HCT116 (cell line): ENCODE measurements around the gene TNIK. TPM values are rescaled to one million over a fixed set of nuclear protein-coding genes. Genes with fewer than 3 reads are reported as not detected.

Experiments used
- ATAC-seq: fragments of 200-7000 bp; cut with Tn5 transposase; 2 replicates; pipeline ENCODE4 v1.9.1; 2020; ENCODE audit warnings: mild to moderate bottlenecking, moderate library complexity
- BruUV-seq: library from RNA; stranded (reverse); fragments of 400-500 nt; replicated peaks from 2 replicates; lab custom pipeline; 2021; lab: Mats Ljungman, UMichigan
- CTCF ChIA-PET: fragments of 300-600 bp; sonication (Branson Sonifier 250); formaldehyde crosslinking; loops from one replicate; lab custom pipeline; 2021; ENCODE audit warnings: antibody characterized with exemption; lab: Charles Lee
- POLR2A ChIA-PET: fragments of 300-600, 350-600 bp; sonication (Branson Sonifier 250); formaldehyde crosslinking; loops from one replicate; lab custom pipeline; 2021; ENCODE audit warnings: antibody characterized with exemption; lab: Charles Lee
- RAD21 ChIA-PET, 2 experiments: fragments of 300-600 bp; sonication (Branson Sonifier 250); formaldehyde crosslinking; loops; one replicate each; lab custom pipeline; 2023; ENCODE audit warnings: low total read pairs in 2 of 2; ENCODE audit not compliant: uncharacterized antibody in 2 of 2, unreplicated experiment in 2 of 2, low non-redundant PET in 1 of 2; lab: Charles Lee
- DNase-seq: peaks from one replicate; pipeline ENCODE4 v3.0.0-alpha.2; 2010; ENCODE audit warnings: low read depth, low spot score
- H2AFZ ChIP-seq: fragments of 200-600 bp; shearing (Covaris generic), sonication (generic); 2 replicates; pipeline ENCODE4 v1.6.1; 2017; ENCODE audit warnings: low read depth, mixed run types, mixed read lengths, antibody characterized with exemption, low read length; ENCODE audit not compliant: poor library complexity, severe bottlenecking
- H3K27ac ChIP-seq: 2 replicates; pipeline ENCODE4 v1.5.1; 2012; ENCODE audit warnings: low read depth, low read length
- H3K27me3 ChIP-seq: fragments of 200-600 bp; sonication (generic); 2 replicates; pipeline ENCODE4 v1.6.1; 2016; ENCODE audit warnings: mixed run types, low read length, mixed read lengths; ENCODE audit not compliant: insufficient read depth
- H3K36me3 ChIP-seq, 2 experiments: fragments of 200-500 bp in 1 of 2; fragments of 200-600 bp in 1 of 2; sonication (Bioruptor generic) in 1 of 2; sonication (generic) in 1 of 2; 2 replicates each; pipeline versions ENCODE4 v1.5.1 to v1.6.1; 2014 to 2016; ENCODE audit warnings: low read length in 2 of 2, inconsistent platforms in 1 of 2, mixed read lengths in 1 of 2, mixed run types in 1 of 2; ENCODE audit not compliant: insufficient read depth in 2 of 2, control insufficient read depth in 1 of 2
- H3K4me1 ChIP-seq, 2 experiments: fragments of 200-600 bp in 1 of 2; sonication (generic) in 1 of 2; 2 replicates each; pipeline versions ENCODE4 v1.5.1 to v1.6.1; 2012 to 2017; ENCODE audit warnings: low read length in 2 of 2, inconsistent platforms in 1 of 2, mild to moderate bottlenecking in 1 of 2, mixed read lengths in 1 of 2, mixed run types in 1 of 2, moderate library complexity in 1 of 2; ENCODE audit not compliant: insufficient read depth in 2 of 2, control insufficient read depth in 1 of 2
- H3K4me2 ChIP-seq: fragments of 200-600 bp; sonication (generic); 2 replicates; pipeline ENCODE4 v1.6.1; 2017; ENCODE audit warnings: mixed run types, low read length, mixed read lengths
- H3K4me3 ChIP-seq, 2 experiments: fragments of 200-600 bp in 1 of 2; sonication (generic) in 1 of 2; replicated peaks in 1 of 2; 2 replicates each; pipeline ENCODE4 v1.5.1; 2011 to 2016; ENCODE audit warnings: low read length in 2 of 2, control low read depth in 1 of 2, low read depth in 1 of 2, mild to moderate bottlenecking in 1 of 2, mixed read lengths in 1 of 2, mixed run types in 1 of 2
- H3K79me2 ChIP-seq: fragments of 200-600 bp; sonication (generic); 2 replicates; pipeline ENCODE4 v1.6.1; 2017; ENCODE audit warnings: mild to moderate bottlenecking, mixed run types, low read length, moderate library complexity, mixed read lengths; ENCODE audit not compliant: insufficient read depth
- H3K9ac ChIP-seq: fragments of 200-600 bp; sonication (generic); 2 replicates; pipeline ENCODE4 v1.6.1; 2016; ENCODE audit warnings: low read length, mixed read lengths
- H3K9me2 ChIP-seq: fragments of 200-600 bp; sonication (generic), shearing (Covaris generic); 2 replicates; pipeline ENCODE4 v1.6.1; 2017; ENCODE audit warnings: mixed run types, mild to moderate bottlenecking, moderate library complexity; ENCODE audit not compliant: insufficient read depth
- H3K9me3 ChIP-seq, 2 experiments: fragments of 200-500 bp in 1 of 2; fragments of 200-600 bp in 1 of 2; sonication (Bioruptor generic) in 1 of 2; sonication (generic) in 1 of 2; 2 replicates each; pipeline ENCODE4 v1.6.1; 2014 to 2017; ENCODE audit warnings: low read length in 2 of 2, mixed read lengths in 2 of 2, inconsistent platforms in 1 of 2, low read depth in 1 of 2, mild to moderate bottlenecking in 1 of 2, mixed run types in 1 of 2, moderate library complexity in 1 of 2; ENCODE audit not compliant: control insufficient read depth in 1 of 2, insufficient read depth in 1 of 2
- H4K20me1 ChIP-seq: fragments of 200-600 bp; sonication (generic), shearing (Covaris generic); 2 replicates; pipeline ENCODE4 v1.6.1; 2017; ENCODE audit warnings: mixed run types, mild to moderate bottlenecking, moderate library complexity; ENCODE audit not compliant: insufficient read depth
- CBX3 ChIP-seq: IDR thresholded peaks from 2 replicates; pipeline ENCODE4 v1.6.1; 2012; ENCODE audit warnings: low read depth
- EGR1 ChIP-seq: IDR thresholded peaks from 2 replicates; pipeline ENCODE4 v1.6.1; 2012; ENCODE audit warnings: low read depth
- ELF1 ChIP-seq: IDR thresholded peaks from 2 replicates; pipeline ENCODE4 v1.6.1; 2012; ENCODE audit warnings: low read depth, borderline replicate concordance
- EZH2phosphoT487 ChIP-seq: fragments of 200-600 bp; IDR thresholded peaks from 2 replicates; pipeline ENCODE4 v1.6.1; 2018; ENCODE audit warnings: antibody characterized with exemption, borderline replicate concordance
- FOSL1 ChIP-seq: IDR thresholded peaks from 2 replicates; pipeline ENCODE4 v1.6.1; 2012; ENCODE audit warnings: low read depth
- POLR2AphosphoS5 ChIP-seq: IDR thresholded peaks from 2 replicates; pipeline ENCODE4 v1.6.1; 2011; ENCODE audit warnings: mild to moderate bottlenecking, low read depth, low read length, moderate library complexity
- RAD21 ChIP-seq: IDR thresholded peaks from 2 replicates; pipeline ENCODE4 v1.6.1; 2012; ENCODE audit warnings: low read depth, mild to moderate bottlenecking
- SIN3A ChIP-seq: IDR thresholded peaks from 2 replicates; pipeline ENCODE4 v1.6.1; 2012; ENCODE audit warnings: low read depth
- SRF ChIP-seq: IDR thresholded peaks from 2 replicates; pipeline ENCODE4 v1.6.1; 2012; ENCODE audit warnings: low read depth
- TCF7L2 ChIP-seq: IDR thresholded peaks from 2 replicates; pipeline ENCODE4 v1.7.0; 2011; ENCODE audit warnings: borderline replicate concordance, inconsistent platforms; ENCODE audit not compliant: insufficient read depth, insufficient read length; ENCODE audit errors: extremely low read depth
- YY1 ChIP-seq: IDR thresholded peaks from 2 replicates; pipeline ENCODE4 v1.6.1; 2011; ENCODE audit warnings: low read length, low read depth, moderate library complexity, mild to moderate bottlenecking; ENCODE audit not compliant: insufficient replicate concordance; ENCODE audit errors: extremely low read depth
- ZFX ChIP-seq: fragments of 450-650 bp; IDR thresholded peaks from 2 replicates; pipeline ENCODE4 v1.6.1; 2017
- ZNF274 ChIP-seq: fragments of 200-500 bp; sonication (Bioruptor generic); IDR thresholded peaks from 2 replicates; pipeline ENCODE4 v1.6.1; 2014; ENCODE audit warnings: mild to moderate bottlenecking, low read depth, low read length, inconsistent platforms
- intact Hi-C: fragments of 100-400 bp; cut with micrococcal nuclease; formaldehyde crosslinking; loops from 2 replicates; pipeline ENCODE4 v1.10.0; 2022
- total RNA-seq: library from RNA; stranded (reverse); gene quantifications from one replicate; pipeline ENCODE4 v1.2.1, GENCODE V29; 2021; ENCODE audit not compliant: unreplicated experiment
- TF ChIP-seq, protein P1 (sequence below): IDR thresholded peaks from 2 replicates; pipeline ENCODE4 v1.6.1; 2011; ENCODE audit warnings: mild to moderate bottlenecking, low read length, moderate library complexity; ENCODE audit not compliant: insufficient replicate concordance; ENCODE audit errors: extremely low read depth
- TF ChIP-seq, protein P2 (sequence below), 3 experiments: fragments of 200-600 bp in 1 of 3; sonication (generic) in 1 of 3; IDR thresholded peaks in 2 of 3; conservative IDR thresholded peaks in 1 of 3; 2 replicates each; pipeline ENCODE4 v1.5.1; 2012 to 2017; ENCODE audit warnings: low read depth in 2 of 3, low read length in 2 of 3, antibody characterized with exemption in 1 of 3, borderline replicate concordance in 1 of 3, control low read depth in 1 of 3, mild to moderate bottlenecking in 1 of 3, mixed read lengths in 1 of 3, mixed run types in 1 of 3, moderate library complexity in 1 of 3; ENCODE audit not compliant: insufficient read depth in 1 of 3
- TF ChIP-seq, protein P3 (sequence below): IDR thresholded peaks from 2 replicates; pipeline ENCODE4 v1.6.1; 2012
- TF ChIP-seq, protein P4 (sequence below): IDR thresholded peaks from 2 replicates; pipeline ENCODE4 v1.6.1; 2012
- TF ChIP-seq, protein P5 (sequence below): IDR thresholded peaks from 2 replicates; pipeline ENCODE4 v1.6.1; 2012; ENCODE audit warnings: low read depth

The TNIK gene
- total RNA-seq, 1 experiment from 2014 or later = 24.1 TPM

DNA sequence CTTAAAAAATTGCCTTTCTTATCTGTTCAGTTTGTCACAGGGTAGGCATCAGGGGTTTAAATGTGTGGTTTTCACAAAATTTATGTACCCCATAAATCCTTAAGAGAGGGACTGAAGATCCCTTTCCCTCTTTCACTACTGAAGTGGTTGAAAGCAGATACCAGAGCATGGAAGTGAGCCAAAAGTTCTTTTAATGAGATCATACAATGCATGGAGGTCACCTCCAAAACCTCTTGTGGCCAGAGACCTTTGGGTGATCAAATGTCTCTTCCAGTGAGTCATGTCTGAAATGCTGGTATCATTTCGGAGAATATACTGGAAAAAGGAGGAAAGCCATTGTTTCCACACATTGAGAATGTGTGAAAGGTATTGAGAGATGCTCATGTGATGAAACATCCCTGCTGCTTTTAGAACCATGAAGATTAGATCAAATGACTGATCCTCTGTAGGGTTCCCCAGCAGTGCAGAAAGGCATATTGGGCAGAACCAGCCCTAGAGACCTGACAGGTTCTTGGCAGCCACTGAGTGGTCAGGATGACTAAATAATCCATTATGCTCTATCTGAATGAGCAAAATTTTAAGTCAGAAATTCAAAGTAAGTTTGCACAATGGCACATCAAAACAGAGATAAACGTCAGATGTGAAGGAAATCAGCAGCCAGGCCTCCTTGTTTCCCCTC lies 267.9 kb downstream of the TNIK start:
- H3K27ac ChIP-seq = peak overlapping the region; percentile 20; the same call in 1 of the 2 replicates
- H3K4me1 ChIP-seq = peaks cover 33 to 38% of the 10 kb centered on the region in 2 experiments
- peak overlapping the region; percentile 36 for H3K4me2 ChIP-seq
- H2AFZ ChIP-seq = no peak overlapping the region
- no peaks in the 10 kb centered on the region for H3K9me2 ChIP-seq
- DNase-seq (peak; percentile 92), ATAC-seq (peak; percentile 88)
- ChIA-PET RAD21 (no interaction called here), CTCF (no interaction called here), POLR2A (no interaction called here)
- no TSS peak for BruUV-seq
- intact Hi-C loops = loop anchor here (5.0 kb wide), 1 partner anchor 65 kb away; no protein-coding TSS in a partner anchor
- no peaks in the 10 kb centered on the region for H3K79me2 ChIP-seq
- no peaks in the 10 kb centered on the region for H3K36me3 ChIP-seq
- no peak overlapping the region for H3K4me3 ChIP-seq
- no peaks in the 10 kb centered on the region for H3K27me3 ChIP-seq
- H3K9me3 ChIP-seq = no peaks in the 10 kb centered on the region
- H4K20me1 ChIP-seq = no peaks in the 10 kb centered on the region
- H3K9ac ChIP-seq = no peak overlapping the region
- TF ChIP-seq RAD21 = peak; percentile 30; the same call in 1 of the 2 replicates
- TF ChIP-seq CBX3 = peak; percentile 92
- no peak for TF ChIP-seq ELF1
- no peak for TF ChIP-seq EZH2phosphoT487
- no peak for TF ChIP-seq ZFX
- TF ChIP-seq SIN3A = peak; percentile 63; the same call in 1 of the 2 replicates
- TF ChIP-seq ZNF274 = no peak
- TF ChIP-seq TCF7L2 = peak; percentile 72
- TF ChIP-seq SRF = peak; percentile 63; the same call in 1 of the 2 replicates
- TF ChIP-seq, protein P1, sequence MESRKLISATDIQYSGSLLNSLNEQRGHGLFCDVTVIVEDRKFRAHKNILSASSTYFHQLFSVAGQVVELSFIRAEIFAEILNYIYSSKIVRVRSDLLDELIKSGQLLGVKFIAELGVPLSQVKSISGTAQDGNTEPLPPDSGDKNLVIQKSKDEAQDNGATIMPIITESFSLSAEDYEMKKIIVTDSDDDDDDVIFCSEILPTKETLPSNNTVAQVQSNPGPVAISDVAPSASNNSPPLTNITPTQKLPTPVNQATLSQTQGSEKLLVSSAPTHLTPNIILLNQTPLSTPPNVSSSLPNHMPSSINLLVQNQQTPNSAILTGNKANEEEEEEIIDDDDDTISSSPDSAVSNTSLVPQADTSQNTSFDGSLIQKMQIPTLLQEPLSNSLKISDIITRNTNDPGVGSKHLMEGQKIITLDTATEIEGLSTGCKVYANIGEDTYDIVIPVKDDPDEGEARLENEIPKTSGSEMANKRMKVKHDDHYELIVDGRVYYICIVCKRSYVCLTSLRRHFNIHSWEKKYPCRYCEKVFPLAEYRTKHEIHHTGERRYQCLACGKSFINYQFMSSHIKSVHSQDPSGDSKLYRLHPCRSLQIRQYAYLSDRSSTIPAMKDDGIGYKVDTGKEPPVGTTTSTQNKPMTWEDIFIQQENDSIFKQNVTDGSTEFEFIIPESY = no peak
- TF ChIP-seq, protein P2, sequence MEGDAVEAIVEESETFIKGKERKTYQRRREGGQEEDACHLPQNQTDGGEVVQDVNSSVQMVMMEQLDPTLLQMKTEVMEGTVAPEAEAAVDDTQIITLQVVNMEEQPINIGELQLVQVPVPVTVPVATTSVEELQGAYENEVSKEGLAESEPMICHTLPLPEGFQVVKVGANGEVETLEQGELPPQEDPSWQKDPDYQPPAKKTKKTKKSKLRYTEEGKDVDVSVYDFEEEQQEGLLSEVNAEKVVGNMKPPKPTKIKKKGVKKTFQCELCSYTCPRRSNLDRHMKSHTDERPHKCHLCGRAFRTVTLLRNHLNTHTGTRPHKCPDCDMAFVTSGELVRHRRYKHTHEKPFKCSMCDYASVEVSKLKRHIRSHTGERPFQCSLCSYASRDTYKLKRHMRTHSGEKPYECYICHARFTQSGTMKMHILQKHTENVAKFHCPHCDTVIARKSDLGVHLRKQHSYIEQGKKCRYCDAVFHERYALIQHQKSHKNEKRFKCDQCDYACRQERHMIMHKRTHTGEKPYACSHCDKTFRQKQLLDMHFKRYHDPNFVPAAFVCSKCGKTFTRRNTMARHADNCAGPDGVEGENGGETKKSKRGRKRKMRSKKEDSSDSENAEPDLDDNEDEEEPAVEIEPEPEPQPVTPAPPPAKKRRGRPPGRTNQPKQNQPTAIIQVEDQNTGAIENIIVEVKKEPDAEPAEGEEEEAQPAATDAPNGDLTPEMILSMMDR (IDR thresholded peaks at IDR 0.05 in 2 of 3, conservative IDR thresholded peaks at IDR 0.05 in 1 of 3; ENCODE audit: borderline replicate concordance in 1 of 3, insufficient read depth in 1 of 3, low read depth in 2 of 3, low read length in 2 of 3) = no peak
- TF ChIP-seq FOSL1 = peak; percentile 89
- no peak for TF ChIP-seq YY1
- peak; percentile 31; the same call in 1 of the 2 replicates for TF ChIP-seq POLR2AphosphoS5
- TF ChIP-seq, protein P3, sequence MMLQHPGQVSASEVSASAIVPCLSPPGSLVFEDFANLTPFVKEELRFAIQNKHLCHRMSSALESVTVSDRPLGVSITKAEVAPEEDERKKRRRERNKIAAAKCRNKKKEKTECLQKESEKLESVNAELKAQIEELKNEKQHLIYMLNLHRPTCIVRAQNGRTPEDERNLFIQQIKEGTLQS = peak; percentile 27; the same call in 1 of the 2 replicates
- no peak for TF ChIP-seq EGR1
- TF ChIP-seq, protein P4, sequence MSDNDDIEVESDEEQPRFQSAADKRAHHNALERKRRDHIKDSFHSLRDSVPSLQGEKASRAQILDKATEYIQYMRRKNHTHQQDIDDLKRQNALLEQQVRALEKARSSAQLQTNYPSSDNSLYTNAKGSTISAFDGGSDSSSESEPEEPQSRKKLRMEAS = peak; percentile 72
- TF ChIP-seq, protein P5, sequence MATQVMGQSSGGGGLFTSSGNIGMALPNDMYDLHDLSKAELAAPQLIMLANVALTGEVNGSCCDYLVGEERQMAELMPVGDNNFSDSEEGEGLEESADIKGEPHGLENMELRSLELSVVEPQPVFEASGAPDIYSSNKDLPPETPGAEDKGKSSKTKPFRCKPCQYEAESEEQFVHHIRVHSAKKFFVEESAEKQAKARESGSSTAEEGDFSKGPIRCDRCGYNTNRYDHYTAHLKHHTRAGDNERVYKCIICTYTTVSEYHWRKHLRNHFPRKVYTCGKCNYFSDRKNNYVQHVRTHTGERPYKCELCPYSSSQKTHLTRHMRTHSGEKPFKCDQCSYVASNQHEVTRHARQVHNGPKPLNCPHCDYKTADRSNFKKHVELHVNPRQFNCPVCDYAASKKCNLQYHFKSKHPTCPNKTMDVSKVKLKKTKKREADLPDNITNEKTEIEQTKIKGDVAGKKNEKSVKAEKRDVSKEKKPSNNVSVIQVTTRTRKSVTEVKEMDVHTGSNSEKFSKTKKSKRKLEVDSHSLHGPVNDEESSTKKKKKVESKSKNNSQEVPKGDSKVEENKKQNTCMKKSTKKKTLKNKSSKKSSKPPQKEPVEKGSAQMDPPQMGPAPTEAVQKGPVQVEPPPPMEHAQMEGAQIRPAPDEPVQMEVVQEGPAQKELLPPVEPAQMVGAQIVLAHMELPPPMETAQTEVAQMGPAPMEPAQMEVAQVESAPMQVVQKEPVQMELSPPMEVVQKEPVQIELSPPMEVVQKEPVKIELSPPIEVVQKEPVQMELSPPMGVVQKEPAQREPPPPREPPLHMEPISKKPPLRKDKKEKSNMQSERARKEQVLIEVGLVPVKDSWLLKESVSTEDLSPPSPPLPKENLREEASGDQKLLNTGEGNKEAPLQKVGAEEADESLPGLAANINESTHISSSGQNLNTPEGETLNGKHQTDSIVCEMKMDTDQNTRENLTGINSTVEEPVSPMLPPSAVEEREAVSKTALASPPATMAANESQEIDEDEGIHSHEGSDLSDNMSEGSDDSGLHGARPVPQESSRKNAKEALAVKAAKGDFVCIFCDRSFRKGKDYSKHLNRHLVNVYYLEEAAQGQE = no peak
